ENCODE results near the gene CIB2.

- TF ChIP-seq, protein P1, sequence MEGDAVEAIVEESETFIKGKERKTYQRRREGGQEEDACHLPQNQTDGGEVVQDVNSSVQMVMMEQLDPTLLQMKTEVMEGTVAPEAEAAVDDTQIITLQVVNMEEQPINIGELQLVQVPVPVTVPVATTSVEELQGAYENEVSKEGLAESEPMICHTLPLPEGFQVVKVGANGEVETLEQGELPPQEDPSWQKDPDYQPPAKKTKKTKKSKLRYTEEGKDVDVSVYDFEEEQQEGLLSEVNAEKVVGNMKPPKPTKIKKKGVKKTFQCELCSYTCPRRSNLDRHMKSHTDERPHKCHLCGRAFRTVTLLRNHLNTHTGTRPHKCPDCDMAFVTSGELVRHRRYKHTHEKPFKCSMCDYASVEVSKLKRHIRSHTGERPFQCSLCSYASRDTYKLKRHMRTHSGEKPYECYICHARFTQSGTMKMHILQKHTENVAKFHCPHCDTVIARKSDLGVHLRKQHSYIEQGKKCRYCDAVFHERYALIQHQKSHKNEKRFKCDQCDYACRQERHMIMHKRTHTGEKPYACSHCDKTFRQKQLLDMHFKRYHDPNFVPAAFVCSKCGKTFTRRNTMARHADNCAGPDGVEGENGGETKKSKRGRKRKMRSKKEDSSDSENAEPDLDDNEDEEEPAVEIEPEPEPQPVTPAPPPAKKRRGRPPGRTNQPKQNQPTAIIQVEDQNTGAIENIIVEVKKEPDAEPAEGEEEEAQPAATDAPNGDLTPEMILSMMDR (IDR thresholded peaks at IDR 0.05) = no peak
- no peak for TF ChIP-seq POLR2A (IDR thresholded peaks at IDR 0.05)
Measured at GRCh38 chr15:78101423-78102105, 29.7 kb downstream of the CIB2 start.
